Measurements from ENCODE around the gene RSU1. TPM values are rescaled to one million over a fixed set of nuclear protein-coding genes. Genes with fewer than 3 reads are reported as not detected.
"Not testable (repeated sequence)": the region's sequence is repeated elsewhere in the genome, so short reads cannot be mapped to it uniquely, and the experiment has no call there.

Gene RSU1
- total and polyA plus RNA-seq, 2 donors = 79.9 to 116 TPM

DNA sequence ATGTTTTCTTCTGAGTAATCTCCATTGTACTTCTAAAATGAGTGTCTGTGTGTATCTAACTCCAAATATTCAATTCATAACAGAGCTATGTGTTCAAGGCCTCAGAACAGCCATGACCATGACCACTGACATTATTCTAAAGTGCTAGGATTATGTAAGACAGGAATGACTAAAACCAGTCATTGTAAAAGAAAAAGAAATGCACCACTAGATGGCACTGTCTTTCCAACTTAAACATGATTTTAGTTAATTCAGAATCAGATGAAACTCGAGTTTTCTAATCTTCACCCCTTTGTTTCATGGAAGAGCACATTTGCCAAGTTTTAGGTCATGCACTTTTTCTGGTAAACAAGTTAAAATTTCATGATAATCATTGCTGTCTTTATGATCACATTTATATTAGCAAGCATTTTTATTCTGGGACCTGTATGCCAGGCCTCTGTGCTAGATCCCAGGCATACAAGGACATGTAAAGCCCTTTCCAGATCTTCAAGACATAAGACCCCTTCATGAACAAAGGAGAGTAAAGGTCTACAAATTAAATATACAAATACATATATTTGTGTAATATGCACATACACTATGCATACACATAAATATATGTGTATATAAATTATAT, 26.1 kb upstream of the RSU1 start:
- DNase-seq (ENCODE audit: extremely low spot score) = no peak
- H3K36me3 ChIP-seq (ENCODE audit: insufficient read depth) = no peaks in the 10 kb centered on the region
- H3K4me3 ChIP-seq (ENCODE audit: low read depth, low read length) = no peak overlapping the region
- no peak overlapping the region for H3K27ac ChIP-seq (ENCODE audit: low read depth)
- H3K4me1 ChIP-seq (ENCODE audit: insufficient read depth) = no peaks in the 10 kb centered on the region
- 0% methylated on average over 1 of the region's 1 CpG for WGBS

DNA sequence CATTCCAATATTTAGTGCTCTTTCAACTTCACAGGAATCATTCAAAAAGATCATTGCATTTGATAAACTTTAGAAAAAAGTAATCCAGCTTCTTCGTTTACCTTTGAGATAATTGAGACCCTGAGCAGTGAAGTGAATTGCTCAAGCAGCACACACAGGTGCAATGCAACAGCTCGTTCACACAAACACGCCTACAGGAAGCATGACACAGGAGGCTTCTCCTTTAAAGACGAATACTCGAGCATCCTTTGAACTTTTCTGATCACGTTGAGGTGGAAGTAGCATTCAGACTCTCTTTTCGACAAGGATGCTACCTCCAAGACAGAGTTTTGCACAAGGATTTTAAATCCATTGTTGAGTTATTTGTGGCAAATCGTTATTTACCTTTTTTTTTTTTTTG, 18.0 kb upstream of the RSU1 start:
- WGBS = 65% methylated on average over 8 of the region's 8 CpGs
- no peak overlapping the region for H3K4me3 ChIP-seq (ENCODE audit: low read depth, low read length)
- DNase-seq (ENCODE audit: extremely low spot score) = no peak
- no peak overlapping the region for H3K27ac ChIP-seq (ENCODE audit: low read depth)
- H3K36me3 ChIP-seq (ENCODE audit: insufficient read depth) = no peaks in the 10 kb centered on the region
- no peaks in the 10 kb centered on the region for H3K4me1 ChIP-seq (ENCODE audit: insufficient read depth)

DNA sequence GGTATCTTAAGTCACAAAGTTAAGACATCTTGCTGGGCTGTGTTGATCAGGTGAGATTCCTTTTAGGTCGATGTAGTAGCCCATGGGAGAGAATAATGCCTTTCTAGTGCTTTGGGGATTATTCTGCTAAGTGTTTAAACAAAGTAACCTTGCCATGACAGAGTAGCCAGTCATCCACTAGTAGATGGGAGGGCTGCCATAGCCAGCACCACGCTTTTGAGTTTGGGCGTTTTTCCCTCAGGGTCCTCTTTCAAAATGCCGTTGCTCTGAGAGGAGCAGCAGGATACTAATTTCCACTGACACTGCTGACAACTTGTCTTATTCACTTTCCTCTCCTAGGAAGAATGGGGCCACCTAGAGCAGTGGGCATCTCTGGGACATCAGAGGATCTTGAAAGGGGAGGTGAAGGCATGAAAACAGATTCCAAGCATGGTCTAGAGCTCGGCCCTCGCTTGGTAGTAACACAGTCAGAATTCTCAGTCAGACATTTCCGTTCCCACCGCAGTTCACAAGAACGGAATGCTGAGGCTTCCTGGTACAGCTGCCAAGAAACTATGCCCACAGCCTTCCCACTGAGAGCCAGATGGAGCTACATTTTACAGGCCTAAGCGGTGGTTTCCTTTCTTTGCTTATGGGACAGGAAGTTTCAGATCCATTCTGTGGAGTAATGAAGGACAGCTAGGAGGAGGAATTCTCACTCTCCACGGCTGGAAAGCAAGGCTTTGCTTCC, 15.3 kb upstream of the RSU1 start:
- Histone ChIP-seq H3K27ac (ENCODE audit: low read depth) (no peak overlapping the region), H3K4me1 (ENCODE audit: insufficient read depth) (no peaks in the 10 kb centered on the region), H3K4me3 (ENCODE audit: low read depth, low read length) (no peak overlapping the region), H3K36me3 (ENCODE audit: insufficient read depth) (no peaks in the 10 kb centered on the region)
- no peak for DNase-seq (ENCODE audit: extremely low spot score)
- 56% methylated on average over 11 of the region's 11 CpGs for whole genome bisulfite sequencing

DNA sequence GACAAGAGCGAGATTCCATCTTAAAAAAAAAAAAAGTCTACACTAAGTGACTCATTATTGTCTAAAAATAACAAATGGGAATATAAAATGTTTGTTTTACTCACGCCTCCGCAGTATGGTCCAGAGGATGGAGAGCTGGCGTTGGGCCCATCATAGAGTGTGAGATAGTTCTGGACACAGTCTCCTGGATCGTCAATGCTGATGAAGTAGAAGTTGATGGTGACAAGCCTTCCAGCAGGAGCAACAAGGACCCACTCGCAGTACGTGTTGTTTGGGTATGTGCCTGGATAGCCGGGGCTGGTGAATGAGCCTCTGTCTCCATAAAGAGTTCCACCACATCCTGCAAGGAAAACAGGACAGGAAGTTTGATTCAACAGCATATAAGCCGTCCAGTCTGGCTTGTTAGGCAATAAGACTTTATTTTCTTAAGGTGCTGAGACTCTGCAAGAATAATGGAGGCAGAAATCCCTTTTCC, 11.5 kb upstream of the RSU1 start:
- H3K27ac ChIP-seq (ENCODE audit: low read depth) = no peak overlapping the region
- no peak for DNase-seq (ENCODE audit: extremely low spot score)
- 47% methylated on average over 9 of the region's 9 CpGs for WGBS

DNA sequence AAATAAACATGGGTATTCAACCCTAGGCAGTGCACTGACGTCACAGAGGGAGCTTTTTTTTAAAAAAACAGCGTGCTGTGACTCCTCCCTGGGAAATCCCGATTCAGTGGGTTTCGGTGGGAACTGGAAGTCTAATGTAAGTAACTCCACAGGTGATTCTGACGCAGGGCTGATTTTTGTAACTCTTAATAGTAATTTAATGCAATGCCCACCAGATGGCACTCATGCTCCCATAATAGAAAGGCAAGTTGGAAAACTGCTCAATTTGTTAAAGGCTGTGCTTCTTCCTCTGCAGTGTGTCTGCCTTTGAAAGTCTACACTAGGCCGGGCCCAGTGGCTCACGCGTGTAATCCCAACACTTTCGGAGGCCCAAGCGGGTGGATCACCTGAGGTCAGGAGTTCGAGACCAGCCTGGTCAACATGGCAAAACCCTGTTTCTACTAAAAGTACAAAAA, 10.9 kb upstream of the RSU1 start:
- WGBS = 10% methylated on average over 11 of the region's 11 CpGs
- no peaks in the 10 kb centered on the region for H3K4me1 ChIP-seq (ENCODE audit: insufficient read depth)
- H3K4me3 ChIP-seq (ENCODE audit: low read depth, low read length) = no peak overlapping the region
- DNase-seq (ENCODE audit: extremely low spot score) = peak; percentile 64
- no peak overlapping the region for H3K27ac ChIP-seq (ENCODE audit: low read depth)
- no peaks in the 10 kb centered on the region for H3K36me3 ChIP-seq (ENCODE audit: insufficient read depth)

More for the DNA sequence above, 11.5 kb upstream of the RSU1 start:
- Histone ChIP-seq H3K36me3 (ENCODE audit: insufficient read depth) (no peaks in the 10 kb centered on the region), H3K4me3 (ENCODE audit: low read depth, low read length) (no peak overlapping the region), H3K4me1 (ENCODE audit: insufficient read depth) (no peaks in the 10 kb centered on the region)

DNA sequence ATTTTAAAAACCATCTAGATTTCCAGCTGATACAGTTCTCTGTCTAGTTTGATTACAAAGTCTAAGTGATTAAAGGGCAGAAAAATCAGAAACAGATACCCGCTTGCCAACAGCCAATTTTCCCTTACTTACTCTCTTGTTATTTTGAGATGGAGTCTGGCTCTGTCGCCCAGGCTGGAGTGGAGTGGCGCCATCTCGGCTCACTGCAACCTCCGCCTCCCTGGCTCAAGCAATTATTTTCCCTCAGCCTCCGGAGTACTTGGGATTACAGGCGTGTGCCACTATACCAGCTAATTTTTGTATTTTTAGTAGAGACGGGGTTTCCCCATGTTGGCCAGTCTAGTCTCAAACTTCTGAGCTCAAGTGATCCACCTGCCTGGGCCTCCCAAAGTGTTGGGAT, 10.2 kb upstream of the RSU1 start:
- H3K4me1 ChIP-seq (ENCODE audit: insufficient read depth); H3K36me3 ChIP-seq (ENCODE audit: insufficient read depth); DNase-seq (ENCODE audit: extremely low spot score); H3K27ac ChIP-seq (ENCODE audit: low read depth); H3K4me3 ChIP-seq (ENCODE audit: low read depth, low read length): not testable (repeated sequence)
- 59% methylated on average over 8 of the region's 8 CpGs for WGBS

DNA sequence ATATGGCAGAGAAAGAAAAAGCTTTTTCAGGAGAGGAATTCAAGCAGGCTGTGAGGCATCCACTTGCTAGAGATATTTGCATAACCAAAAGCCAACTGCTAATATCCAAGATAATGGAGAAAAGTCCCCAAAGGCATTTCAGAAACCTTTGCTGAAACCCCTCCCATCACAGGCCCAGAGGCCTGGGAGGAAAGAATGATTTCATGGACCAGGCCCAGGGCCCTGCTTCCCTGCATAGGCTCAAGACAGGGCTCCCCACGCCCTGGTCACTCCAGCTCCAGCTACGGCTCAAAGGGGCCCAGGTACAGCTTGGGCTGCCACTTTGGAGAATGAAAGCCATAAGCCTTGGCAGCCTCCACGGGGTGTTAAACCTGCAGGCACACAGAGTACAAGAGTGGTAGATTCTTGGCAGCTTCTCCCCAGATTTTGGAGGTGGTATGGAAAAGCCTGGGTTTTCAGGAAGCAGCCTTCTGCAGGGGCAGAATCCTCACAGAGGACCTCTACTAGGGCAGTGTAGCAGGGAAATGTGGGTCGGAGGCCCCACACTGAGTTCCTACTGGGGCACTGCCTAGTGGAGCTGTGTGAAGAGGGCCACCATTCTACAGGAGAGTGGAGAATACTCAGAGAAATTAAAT, 5.6 kb upstream of the RSU1 start:
- H3K4me1 ChIP-seq (ENCODE audit: insufficient read depth) = no peaks in the 10 kb centered on the region
- 89% methylated on average over 4 of the region's 4 CpGs for WGBS
- no peak overlapping the region for H3K4me3 ChIP-seq (ENCODE audit: low read depth, low read length)
- no peaks in the 10 kb centered on the region for H3K36me3 ChIP-seq (ENCODE audit: insufficient read depth)
- no peak overlapping the region for H3K27ac ChIP-seq (ENCODE audit: low read depth)
- DNase-seq (ENCODE audit: extremely low spot score) = no peak

DNA sequence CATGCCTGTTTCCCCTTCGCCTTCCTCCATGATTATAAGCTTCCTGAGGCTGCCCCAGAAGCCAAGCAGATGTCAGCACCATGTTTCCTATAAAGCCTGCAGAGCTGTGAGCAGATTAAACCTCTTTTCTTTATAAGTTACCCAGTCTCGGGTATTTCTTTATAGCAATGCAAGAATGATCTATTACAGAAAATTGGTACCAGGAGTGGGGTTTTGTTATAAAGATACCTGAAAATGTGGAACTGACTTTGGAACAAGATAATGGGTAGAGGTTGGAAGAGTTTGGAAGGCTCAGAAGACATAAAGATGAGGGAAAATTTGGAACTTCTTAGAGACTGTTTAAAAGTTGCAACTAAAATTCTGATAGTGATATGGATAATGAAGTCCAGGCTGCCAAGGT, 4.8 kb upstream of the RSU1 start:
- no peak overlapping the region for H3K27ac ChIP-seq (ENCODE audit: low read depth)
- H3K4me3 ChIP-seq (ENCODE audit: low read depth, low read length) = no peak overlapping the region
- WGBS = 91% methylated on average over 2 of the region's 2 CpGs
- no peaks in the 10 kb centered on the region for H3K4me1 ChIP-seq (ENCODE audit: insufficient read depth)
- no peak for DNase-seq (ENCODE audit: extremely low spot score)
- no peaks in the 10 kb centered on the region for H3K36me3 ChIP-seq (ENCODE audit: insufficient read depth)

DNA sequence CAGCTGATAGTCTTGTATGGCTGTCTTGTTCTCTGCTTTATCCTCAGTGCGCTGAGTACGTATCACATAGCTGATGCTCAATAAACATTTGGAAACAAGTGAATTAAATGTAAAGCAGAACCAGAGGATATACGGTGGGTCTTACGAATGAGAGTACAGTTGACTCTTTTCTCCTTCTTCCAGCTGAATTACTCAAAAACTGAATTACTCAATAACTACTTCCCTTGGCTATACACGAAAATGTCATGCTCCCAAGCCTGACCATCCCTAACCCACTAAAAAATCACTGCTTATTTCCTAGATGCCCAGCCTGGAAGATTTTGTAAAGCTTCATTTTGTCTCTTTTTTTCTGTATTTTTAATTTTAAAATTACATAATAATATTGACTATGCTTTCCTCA, 3.2 kb upstream of the RSU1 start:
- H3K4me3 ChIP-seq (ENCODE audit: low read depth, low read length) = no peak overlapping the region
- no peak for DNase-seq (ENCODE audit: extremely low spot score)
- 82% methylated on average over 5 of the region's 5 CpGs for WGBS
- H3K27ac ChIP-seq (ENCODE audit: low read depth) = no peak overlapping the region
- H3K36me3 ChIP-seq (ENCODE audit: insufficient read depth) = no peaks in the 10 kb centered on the region
- H3K4me1 ChIP-seq (ENCODE audit: insufficient read depth) = no peaks in the 10 kb centered on the region

DNA sequence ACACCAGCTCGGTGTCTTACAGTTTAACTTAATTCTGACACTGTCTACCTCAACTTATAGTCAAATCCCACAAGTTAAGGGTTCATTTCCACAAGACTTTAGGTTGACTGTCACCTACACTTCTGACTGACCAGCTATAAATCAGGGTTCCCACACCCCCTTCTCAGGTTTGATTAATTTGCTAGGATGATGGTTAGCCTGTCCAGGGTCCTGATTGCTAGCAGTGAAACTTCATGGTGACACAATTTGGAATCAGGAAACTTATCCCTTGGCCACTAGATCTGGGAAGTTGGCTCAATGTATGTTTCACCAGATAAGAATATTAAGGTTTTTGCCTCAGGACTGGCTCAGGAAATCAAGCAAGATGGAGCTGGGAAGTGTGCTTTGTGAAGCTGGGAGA, 2.8 kb upstream of the RSU1 start:
- DNase-seq (ENCODE audit: extremely low spot score) = no peak
- H3K4me1 ChIP-seq (ENCODE audit: insufficient read depth) = no peaks in the 10 kb centered on the region
- H3K27ac ChIP-seq (ENCODE audit: low read depth) = no peak overlapping the region
- no peaks in the 10 kb centered on the region for H3K36me3 ChIP-seq (ENCODE audit: insufficient read depth)
- WGBS = 78% methylated on average over 1 of the region's 1 CpG
- H3K4me3 ChIP-seq (ENCODE audit: low read depth, low read length) = no peak overlapping the region

DNA sequence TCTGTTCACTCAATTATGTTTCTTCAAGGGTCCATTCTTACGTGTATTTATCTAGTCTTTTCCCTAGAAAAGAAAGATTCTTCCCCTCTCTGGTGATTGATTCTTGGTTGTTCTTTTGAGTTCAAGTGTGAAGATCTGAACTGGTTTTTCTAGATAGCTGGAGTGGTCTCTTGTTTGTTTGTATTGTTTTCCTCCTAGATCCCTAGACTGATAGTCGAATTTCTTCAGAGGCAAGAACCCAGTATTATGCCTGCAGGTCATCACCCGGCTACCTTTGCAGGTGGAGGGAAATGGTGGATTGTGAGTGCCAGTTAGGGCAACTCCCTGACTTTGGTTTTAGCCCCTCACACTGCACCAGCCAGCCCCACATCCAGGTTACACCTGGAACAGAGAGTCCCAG, 2.2 kb upstream of the RSU1 start:
- H3K27ac ChIP-seq (ENCODE audit: low read depth) = no peak overlapping the region
- H3K4me1 ChIP-seq (ENCODE audit: insufficient read depth) = no peaks in the 10 kb centered on the region
- no peak for DNase-seq (ENCODE audit: extremely low spot score)
- 78% methylated on average over 3 of the region's 3 CpGs for WGBS
- no peak overlapping the region for H3K4me3 ChIP-seq (ENCODE audit: low read depth, low read length)
- H3K36me3 ChIP-seq (ENCODE audit: insufficient read depth) = no peaks in the 10 kb centered on the region

DNA sequence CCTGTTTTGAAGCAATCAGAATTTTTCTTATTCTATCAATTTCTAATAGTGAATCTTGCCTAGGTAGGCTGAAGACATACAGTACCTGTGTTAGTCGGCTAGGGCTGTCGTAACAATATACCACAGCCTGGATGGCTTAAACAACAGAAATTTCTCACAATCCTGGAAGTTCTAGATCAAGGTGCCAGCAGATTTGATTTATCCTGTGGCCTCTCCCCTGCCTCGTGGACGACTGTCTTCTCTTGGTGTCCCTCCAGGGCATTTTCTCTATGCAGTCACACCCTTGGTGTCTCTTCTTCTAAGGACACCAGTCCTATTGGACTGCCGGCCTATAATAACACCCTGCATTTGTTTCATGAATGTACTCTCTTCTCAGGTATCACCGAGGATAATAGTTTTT, 1.8 kb upstream of the RSU1 start:
- no peak for DNase-seq (ENCODE audit: extremely low spot score)
- H3K4me3 ChIP-seq (ENCODE audit: low read depth, low read length) = no peak overlapping the region
- no peak overlapping the region for H3K27ac ChIP-seq (ENCODE audit: low read depth)
- WGBS = 79% methylated on average over 6 of the region's 6 CpGs
- H3K4me1 ChIP-seq (ENCODE audit: insufficient read depth) = no peaks in the 10 kb centered on the region
- no peaks in the 10 kb centered on the region for H3K36me3 ChIP-seq (ENCODE audit: insufficient read depth)

DNA sequence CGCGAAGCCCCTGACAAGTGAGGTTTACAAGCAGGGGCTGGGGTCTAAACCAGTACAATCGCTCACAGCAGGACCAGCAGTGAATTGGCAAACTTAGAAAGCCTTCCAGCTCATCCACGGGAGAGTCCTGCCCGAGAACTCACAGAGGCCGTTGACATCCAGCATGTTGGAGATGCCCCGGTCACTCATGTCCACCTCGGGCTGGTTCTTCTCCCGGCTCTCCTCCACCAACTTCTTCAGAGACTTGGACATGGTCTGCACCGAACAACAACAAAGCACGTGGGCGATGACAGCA, 447 bp downstream of the RSU1 start:
- 3% methylated on average over 12 of the region's 12 CpGs for WGBS
- Histone ChIP-seq H3K36me3 (ENCODE audit: insufficient read depth) (no peaks in the 10 kb centered on the region), H3K27ac (ENCODE audit: low read depth) (no peak overlapping the region), H3K4me3 (ENCODE audit: low read depth, low read length) (peak overlapping the region; percentile 76), H3K4me1 (ENCODE audit: insufficient read depth) (no peaks in the 10 kb centered on the region)
- DNase-seq (ENCODE audit: extremely low spot score) = no peak

DNA sequence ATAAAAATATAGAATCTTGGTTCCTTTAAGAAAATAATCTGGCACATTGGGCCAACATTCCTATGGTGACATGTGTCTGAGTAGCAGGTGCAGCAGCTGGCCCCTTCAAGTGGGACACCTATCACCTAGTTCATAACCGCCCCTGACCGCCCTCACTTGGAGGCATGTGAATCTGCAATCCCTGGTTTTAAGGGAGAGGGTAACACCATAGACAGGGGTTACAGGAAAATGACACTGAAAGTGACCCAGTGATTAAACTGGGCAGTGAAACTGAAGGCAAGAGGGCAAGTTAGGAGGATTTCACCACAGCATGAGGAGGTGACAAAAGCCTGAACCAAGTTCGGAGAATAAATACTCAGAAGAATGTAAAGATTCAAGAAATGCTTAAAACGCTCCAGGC, 1.1 kb downstream of the RSU1 start:
- peak overlapping the region; percentile 76 for H3K4me3 ChIP-seq (ENCODE audit: low read depth, low read length)
- H3K4me1 ChIP-seq (ENCODE audit: insufficient read depth) = no peaks in the 10 kb centered on the region
- no peaks in the 10 kb centered on the region for H3K36me3 ChIP-seq (ENCODE audit: insufficient read depth)
- WGBS = 61% methylated on average over 4 of the region's 4 CpGs
- no peak for DNase-seq (ENCODE audit: extremely low spot score)
- no peak overlapping the region for H3K27ac ChIP-seq (ENCODE audit: low read depth)
